ENCODE measurements around the gene ATXN7.

Gene ATXN7

DNA sequence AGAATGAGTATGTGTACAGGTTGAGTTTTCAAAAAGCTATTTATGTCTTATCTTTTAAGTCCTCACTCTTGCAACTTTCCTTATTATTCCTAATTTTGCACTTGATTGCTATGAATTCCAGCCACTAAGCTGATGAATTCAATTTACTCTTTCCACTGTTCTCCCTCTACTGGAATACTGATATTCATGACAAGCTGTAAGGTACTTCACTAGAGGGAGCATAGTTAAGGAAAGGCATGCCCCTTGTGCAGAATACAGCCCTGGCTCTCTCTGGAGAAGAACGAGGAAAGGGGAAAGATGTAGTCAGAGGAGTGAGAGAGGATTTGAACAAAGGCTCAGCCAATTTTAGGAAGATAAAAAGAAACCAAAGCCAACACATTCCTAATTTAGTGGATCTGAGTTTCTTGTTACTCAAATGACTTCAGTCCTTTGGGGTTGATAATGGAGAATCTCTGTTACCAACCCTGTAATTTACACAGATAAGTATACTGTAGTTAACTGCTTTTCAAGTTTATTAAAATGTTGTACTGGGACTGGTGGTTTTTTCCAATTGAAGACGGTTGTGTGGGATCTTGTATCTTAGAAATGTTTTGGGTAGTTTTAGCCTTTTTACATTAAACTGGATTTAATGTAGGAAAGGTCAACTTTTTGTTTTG is 44.5 kb downstream of the ATXN7 start:
- peak; percentile 1 for DNase-seq

DNA sequence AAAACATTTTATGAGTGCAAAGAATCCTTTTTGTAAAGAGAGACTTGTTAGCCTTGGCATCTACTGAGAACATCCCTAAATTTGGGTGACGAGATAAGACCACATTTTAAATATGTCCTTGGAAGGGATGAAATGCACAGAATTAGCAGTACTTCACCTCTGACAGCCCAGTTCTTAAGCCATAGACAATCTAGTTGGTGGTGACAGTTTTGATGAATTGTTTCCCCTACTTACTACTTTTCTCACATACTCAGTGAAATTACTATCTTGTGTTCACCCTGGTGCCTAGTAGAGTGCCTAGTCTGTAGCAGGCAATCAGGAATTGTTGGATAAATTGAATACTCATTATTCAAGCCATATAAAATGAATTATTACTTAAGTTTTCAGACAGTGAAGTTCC is 45.1 kb downstream of the ATXN7 start:
- DNase-seq = no peak

DNA sequence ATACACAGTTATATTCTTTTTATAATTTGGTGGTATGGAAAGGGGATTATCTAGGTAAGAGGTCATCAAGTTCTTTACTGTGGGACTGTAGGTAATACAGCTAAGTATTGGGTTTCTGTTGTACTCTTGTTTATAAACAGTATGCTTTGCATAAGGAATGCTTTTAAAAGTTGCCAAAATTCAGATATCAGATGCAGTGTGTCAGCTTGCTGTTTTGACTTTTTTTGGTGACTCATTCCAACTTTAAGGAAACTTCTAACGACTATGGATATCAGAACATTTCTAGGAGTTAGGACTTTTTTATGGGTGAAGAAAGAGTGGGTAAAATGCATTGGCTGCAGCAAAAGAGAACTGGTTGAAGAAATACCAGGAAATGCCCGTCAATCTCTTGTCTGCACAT is 45.8 kb downstream of the ATXN7 start:
- DNase-seq = no peak

DNA sequence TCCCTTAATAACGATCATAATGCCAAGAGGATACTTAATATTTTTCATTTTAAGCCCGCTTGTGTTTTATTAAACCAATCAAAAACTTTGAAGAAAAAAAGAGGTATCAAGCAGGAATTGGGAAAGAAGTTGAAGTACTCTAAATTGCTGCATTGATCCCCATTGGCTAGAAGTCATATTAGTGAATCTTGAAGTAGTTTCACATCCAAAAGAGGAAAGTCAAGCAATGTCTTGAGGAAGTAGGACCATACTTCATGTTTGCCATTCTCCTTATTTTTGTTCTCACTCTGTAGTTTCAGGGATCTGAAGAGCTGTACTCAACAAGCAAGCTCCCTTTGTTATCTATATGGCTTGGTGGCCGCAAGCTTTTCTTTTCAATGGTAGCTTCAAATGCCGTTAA is 46.3 kb downstream of the ATXN7 start:
- DNase-seq = no peak

DNA sequence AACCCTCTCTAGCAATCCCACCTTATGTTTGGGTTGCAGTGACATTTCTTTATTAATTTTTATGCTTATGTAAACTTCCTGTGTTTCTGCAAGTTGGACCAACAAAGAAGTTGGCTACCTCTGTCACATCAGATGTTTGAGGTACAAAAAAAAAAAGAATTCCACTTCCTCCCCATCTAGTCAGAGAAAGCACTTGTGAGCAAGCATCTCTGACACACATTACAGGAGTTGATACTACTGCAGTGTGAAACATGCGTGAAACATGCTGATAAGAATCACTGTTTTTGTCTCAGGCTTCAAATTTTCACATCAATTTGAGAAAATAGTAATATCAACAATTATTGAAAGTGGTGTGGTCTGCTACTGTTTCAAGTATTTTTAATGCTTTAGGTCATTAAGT is 47.2 kb downstream of the ATXN7 start:
- DNase-seq = no peak

DNA sequence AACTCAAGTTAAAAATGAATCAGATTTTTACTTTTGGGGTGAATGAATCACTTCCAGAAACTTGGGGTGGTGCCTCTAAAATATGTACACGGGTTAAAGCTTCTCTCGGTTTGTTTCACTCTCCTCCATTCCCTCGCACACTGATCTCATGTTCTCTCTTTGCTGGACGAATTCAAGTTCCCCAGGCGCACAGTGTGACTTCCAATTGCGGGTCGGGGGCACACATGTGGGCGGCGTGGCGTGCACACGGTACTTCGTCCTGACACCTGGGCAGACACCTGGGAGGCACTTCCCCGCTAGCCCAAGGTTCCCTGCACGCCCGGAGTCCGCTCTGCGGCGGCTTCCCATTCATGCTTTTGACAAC is 47.8 kb downstream of the ATXN7 start:
- peak; percentile 45 for DNase-seq

DNA sequence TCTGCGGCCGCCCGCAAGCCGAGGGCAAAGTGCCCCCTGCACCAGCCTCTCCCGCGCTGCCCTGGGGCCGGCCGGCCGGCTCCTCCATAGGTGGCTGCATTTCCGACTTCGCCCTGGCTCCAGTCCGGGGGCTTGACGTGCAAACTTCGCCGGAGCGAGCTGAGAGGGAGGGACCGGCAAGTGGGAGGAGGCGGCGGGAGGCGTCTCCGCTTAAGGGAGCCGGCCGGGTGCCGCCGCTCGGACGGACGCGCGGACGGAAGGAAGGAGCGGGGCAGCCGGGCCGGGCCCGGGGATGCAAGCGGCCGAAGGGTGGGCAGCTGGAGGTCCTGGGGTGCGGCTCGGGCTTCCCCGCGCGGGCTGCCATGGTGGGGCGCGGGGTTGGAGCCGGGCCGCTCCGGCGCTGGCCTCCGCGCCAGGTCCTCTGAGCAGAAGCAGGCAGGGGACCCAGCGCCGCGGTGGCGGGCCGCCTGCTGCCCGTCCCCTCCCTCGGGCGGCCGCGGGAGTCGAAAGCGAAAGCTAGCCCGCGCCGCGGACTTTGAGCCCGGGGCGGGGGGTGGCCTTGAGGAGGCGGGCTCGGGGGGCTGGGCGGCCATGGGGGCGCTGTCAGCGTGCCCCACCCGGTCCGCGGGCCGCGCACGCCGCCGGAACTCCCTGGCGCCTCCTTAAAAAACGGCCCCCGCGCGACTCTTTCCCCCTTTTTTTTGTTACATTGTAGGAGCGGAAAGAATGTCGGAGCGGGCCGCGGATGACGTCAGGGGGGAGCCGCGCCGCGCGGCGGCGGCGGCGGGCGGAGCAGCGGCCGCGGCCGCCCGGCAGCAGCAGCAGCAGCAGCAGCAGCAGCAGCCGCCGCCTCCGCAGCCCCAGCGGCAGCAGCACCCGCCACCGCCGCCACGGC is 48.5 kb downstream of the ATXN7 start, which contains the start of gene SCAANT1:
SCAANT1 (minus strand) TSS at position 511 of the 895 bp plus-strand sequence.
- peak; percentile 45 for DNase-seq

DNA sequence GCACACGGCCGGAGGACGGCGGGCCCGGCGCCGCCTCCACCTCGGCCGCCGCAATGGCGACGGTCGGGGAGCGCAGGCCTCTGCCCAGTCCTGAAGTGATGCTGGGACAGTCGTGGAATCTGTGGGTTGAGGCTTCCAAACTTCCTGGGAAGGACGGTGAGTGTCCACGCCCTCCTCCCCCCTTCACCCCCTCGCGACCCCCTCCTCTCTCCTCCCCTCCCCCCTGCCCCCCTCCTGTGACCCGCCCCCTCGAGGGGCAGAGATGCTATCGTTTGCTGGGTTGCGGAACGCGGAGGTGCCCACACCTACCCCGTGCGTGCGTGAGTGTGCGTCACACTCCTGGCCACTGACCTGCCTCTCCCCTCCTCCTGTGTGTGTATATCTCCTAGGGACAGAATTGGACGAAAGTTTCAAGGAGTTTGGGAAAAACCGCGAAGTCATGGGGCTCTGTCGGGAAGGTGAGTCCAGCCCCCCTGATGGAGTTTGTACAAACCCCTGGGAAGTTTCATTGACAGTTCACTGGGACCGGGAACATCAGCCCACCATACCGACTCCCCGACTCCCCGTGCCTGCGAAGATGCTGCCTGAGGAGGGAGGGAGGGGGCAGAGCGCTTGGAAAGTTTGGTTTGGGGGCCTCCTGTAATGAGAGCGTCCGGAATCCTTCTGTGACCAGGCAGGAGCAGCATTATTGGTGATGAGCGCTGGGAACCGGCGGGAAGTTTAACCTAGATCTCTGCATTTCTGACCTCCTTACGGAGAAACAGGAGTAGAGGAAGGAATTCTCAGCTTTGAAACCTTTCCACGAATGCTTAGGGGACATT is 49.3 kb downstream of the ATXN7 start:
- no peak for DNase-seq

DNA sequence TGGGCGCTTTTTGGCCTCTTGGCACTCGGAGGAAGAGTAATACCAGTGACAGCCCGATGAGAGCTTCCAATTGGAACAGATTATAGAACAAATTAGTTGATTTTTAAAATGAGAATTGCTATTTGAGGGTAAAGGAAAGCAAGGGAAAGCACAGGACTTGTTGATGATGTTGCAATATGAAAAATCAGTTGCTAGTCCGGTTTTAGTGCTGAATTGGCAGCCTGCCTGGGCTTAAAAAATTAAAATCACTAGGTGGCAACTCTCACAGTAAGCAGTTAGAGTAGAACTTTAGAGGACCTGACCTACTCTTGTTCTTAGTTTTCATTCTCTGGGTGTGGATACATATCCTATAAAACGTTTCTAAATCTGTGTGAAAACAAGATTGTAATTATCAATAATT is 50.6 kb downstream of the ATXN7 start:
- DNase-seq = no peak

DNA sequence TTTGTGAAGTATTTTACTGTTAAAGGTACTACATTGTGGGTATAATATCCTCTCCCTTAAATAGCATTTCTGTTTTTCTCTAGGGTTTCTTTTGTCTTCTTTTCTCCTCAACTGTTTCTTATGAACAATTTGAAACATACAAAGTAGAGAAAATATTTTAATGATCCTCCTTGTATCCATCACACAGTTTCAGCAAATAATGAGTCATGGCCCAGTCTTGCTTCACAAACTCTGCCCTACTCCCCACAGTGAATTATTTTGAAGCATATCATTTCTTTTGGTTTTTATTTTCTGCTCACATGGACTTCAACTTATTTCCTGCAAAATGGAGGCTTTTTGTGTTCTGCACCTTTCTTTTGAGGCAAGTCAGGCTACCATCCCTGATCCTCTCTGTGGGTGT is 54.7 kb downstream of the ATXN7 start:
- DNase-seq = no peak

DNA sequence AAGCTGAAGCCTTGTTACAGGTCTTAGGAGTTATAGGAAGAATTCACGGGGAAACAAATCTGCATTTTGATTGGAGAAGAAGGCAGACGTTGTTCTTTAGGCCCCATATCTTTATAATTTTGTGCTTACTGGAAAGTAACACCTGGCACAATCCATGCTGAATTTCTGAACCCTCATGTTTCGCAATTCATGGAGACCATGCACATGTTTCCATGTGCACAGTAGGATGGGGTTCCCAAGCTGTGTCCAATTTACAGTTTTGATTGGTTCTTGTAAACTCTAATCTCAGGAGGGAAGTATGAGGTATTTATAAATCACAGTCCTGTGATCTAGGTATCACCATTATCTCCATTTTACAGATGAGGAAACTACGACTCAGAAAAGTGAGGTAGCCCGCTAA is 56.3 kb downstream of the ATXN7 start:
- DNase-seq = no peak

DNA sequence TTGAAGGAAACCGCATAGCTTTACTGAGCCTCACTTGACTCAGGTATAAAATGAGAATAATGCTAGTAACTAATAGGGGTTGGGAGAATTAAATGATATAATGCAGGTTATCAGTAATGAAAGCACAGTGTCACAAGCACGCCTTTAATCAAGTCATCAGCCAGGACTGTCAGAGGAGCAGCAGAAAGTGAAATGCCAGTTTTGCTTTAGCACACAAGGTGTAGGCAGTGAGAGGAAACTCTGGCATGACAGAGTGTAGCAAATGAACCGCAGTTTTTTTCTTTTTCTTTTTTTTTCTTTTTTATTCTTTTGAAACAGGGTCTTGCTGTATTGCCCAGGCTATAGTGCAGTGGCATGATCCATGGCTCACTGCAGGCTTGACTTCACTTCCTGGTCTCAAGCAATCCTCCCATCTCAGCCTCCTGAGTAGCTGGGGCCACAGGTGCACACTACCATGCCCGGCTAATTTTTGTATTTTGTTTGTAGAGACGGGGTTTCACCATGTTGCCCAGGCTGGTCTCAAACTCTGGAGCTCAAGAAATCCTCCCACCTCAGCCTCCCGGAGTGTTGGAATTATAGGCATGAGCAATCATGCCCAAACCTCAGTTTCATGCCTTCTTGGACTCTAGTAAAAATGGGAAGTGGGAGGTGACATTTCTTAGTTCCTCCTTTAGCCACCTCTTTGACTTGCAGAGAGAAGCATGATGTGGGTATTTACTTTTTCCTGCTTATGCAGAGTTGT is 58.2 kb downstream of the ATXN7 start:
- DNase-seq = no peak

DNA sequence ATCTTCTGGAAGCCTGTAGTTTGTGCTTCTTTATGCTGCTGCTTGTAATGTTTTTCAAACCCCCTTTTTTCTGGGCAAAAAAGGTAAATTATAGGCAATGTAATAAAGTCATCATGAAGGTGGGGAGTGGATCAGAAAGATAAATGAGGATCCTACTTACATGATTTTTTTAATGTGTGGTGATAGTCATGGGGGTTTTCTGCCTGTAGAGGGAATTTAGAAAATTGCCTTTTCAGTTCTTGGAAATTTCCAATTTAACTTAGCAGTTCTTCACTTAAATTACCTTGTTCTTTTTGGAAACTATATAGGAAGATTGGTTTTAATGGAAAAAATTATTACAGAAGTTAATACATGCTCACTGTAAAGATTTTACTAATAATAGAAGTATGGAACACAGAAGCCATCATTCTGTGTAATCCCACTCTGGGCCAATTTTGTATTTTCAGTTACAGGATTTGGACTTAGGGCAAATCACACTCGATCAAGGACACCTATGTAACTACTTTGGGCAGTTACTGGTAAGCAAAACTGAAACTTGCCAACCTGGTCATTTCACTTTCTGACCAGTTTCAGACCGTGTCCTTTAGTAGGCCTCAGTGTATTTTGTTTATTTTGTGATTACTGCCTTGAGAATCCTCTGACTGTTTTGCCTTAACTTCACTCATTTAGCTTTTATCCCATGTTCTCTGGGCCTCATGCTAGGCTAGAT is 59.0 kb downstream of the ATXN7 start:
- DNase-seq = no peak

DNA sequence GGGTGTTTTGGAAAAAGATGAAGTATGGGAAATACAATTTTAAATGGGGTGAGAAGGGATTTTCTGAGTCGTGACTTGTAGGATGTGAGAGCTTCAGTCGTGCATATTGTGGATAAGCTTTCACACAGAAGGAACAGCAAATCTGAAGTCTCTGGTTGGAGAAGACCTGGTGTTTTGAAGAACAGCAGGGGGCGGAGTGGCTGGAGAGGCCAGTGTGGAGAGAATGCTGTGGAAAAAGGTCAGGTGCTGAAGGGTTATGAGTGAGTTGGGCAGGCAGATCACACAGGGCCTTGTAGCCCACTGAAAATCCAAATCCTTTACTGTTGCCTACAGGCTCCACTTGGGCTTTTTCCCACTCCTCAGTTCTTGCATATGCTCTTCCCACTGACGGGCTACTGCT is 62.6 kb downstream of the ATXN7 start:
- DNase-seq = no peak

DNA sequence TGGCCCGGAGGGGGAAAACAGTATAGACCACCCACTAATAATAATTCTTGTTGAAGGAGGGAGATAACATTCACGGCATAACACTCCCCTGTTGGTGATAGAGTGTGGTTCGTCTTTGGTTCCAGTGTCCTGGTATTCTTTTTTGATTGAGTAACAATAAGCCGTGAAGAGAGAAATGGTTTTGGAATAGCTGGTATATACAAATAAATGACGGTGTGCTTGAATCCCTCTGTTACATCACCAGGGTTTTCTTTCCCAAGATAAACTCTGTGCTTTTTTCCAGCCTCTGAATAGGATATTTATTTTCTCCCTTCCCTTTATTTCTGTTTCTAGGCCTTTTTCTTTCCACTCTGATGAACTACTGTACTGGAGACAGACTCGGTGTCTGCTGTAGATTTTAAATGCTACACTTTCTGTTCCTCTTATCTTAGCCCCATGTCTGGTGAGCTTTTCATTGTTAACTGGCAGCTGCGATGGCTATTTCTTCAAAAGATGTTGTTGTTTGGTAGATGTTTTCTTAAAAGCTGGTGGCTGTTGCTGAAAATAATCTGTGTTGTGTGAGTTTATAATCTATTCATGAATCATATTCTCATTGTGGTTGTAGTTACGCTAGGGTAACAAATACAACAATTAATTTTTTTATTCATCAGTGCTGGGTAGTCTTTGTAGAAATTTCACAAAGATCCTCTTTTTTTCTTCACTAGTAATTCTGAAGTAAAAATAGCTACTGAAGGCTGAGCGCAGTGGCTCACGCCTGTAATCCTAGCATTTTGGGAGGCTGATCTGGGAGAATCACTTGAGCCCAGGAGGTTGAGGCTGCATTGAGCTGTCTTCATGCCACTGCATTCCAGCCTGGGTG is 64.0 kb downstream of the ATXN7 start:
- DNase-seq = no peak

DNA sequence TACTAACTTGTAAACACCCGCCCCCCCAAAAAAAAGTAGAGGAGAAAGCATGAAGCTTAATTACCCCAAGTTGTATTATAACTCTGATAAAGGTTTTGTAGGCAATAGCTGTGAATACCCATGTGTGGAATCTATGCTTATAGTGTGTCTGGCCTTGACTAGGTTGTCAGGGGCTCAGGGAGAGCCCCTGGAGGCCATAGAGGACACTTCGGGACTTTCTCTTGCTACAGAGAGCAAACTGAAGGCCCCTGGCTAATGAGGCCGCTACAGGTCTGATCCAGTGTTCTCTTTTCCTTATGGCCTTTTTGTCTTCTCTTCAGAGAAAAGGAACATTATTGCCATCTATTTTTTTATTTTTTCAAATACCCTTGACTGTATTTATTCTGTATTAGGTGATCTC is 67.6 kb downstream of the ATXN7 start:
- no peak for DNase-seq

DNA sequence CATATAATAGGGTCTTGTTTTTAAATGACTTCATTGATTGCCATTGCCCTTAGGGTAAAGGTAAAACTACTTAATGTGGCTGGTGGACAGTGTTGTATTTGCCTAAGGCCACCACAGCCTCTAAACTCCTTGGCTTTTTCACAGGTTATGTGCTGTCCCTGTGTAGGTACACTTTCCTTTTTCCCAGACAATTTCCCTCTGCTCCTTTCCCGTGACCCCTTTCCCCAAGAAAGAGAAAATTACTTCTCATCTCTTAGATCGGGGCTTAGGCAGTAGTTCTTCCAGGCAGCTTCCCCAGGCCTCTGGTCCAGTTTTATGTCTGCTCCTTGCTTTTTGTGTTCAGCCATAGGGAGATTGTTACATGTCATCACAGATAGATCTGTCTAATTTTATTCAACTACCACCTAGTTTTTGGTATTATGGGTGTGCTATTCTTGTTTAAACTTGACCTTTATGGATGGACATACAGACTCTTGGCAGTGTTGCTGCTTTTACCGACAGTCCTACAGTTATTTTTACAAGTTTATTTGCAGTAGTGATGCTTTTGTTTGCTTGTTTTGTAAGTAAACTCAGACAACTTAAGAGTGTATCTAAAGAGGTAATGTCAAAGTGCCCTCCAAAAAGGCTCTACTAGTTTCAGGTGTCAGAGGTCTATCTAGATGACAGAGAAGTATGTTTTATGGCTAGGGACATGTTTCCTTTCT is 69.0 kb downstream of the ATXN7 start:
- no peak for DNase-seq

DNA sequence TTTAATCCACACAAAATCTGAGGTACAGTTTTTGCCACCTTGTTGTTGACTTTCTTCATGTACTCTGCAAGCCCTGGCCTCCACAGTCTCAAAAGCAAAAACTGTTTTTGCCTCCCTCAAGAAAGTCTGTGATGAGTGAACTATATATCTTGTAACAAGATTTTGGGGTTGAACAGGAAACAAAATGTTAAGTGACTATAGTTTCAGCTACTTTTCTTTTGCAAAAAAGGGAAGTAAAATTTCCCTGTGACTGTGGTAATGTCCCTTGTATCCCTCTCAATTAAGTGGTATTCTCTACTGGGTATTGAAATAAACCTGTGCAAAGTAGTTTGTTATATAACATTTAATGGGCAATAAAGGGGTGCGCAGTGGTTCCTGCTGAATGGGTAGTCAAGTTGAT is 69.8 kb downstream of the ATXN7 start:
- no peak for DNase-seq

DNA sequence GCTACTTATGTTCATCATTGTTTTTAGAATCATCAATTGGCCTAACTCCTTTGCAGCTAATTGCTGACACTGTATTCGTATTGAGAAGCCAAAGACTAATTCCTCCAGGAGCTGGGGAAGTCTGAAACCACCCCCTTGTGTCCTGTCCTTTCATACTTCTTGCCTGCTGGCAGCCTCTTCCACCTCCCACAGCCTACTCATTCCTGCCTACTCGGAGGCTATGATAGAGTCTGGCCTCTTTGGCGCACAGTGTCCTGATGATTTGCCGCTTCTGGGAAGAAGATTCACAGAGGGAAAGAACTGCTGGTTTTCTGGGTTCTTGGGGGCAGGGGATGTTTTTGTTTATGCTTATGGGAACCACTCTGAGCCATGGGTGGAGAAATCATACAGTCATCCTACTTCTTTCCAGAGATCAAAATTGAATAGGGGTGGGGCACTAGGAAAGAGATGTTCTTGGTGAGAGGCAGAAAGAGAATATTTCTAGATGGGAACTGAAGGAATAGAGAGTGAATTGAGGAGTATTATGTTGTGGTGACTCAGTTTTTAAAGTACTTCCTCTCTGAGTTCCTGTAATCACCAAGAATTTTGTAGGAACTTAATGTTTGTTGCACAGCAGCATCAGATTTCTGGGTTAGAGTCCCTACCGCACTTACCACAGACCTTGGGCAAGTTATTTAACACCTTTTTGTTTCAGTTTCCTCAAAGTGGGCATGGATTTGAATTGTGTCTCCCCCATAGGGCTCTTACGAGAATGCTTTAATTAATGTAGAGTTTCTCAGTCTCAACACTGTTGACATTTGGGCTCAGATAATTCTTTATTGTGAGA is 70.6 kb downstream of the ATXN7 start:
- DNase-seq = no peak

DNA sequence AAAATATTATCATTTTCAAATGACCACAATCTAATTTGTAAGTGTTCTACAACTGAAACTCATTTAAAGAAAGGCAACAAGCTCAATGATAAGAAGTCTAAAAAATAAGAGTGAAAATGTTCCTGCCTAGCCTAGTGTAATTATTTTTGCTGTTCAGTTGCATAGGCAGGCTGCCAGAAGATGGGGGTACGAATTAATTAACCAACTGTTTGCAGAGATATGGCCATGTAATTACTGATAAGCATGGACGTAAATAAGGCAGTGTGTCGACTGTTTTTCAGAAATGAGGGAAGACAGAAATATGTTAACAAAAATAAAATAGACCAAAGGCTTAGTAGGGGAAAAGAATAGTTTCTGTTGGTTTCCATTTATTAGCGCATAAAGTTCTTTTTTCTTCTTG is 73.3 kb downstream of the ATXN7 start:
- peak; percentile 64 for DNase-seq
